HG03521 (cell line): ENCODE data around the gene IFT88.

Experiments used
- ATAC-seq: cut with Tn5 transposase; IDR thresholded peaks from one replicate; pipeline ENCODE4 v1.9.1; 2021; ENCODE audit warnings: mild to moderate bottlenecking, moderate library complexity; ENCODE audit not compliant: unreplicated experiment

The IFT88 gene

GRCh38 chr13:20565115-20565736 is 1.7 kb upstream of the IFT88 start:
- no peak for ATAC-seq

GRCh38 chr13:20566468-20566897 is 474 bp upstream of the IFT88 start:
- no peak for ATAC-seq

DNA sequence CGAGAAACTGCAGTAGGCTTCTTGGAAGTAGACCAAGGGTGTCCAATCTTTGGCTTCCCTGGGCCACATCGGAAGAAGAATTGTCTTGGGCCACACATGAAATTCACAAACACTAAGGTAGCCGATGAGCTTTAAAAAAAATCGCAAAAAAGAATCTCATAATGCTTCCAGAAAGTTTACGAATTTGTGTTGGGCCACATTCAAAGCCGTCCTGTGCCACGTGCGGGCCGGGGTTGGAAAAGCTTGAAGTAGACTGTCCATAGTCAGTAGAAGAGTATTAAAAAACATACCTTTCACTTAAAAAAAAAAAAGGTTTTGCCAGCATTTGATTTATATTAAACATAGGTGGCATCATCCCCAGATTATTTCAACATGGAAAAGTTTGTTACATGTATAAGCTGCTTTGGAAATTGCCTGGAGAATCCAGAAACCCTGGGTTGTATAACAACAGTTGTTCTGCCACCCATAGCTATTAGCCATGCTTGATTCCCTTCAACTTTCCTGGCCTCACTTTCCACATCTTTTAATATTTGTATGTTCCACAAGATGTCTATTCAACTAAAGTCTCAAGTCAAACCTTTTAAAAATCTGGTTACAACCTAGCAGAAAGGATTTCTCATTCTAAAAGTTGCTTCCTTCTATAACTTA is 1.0 kb downstream of the IFT88 start:
- no peak for ATAC-seq

DNA sequence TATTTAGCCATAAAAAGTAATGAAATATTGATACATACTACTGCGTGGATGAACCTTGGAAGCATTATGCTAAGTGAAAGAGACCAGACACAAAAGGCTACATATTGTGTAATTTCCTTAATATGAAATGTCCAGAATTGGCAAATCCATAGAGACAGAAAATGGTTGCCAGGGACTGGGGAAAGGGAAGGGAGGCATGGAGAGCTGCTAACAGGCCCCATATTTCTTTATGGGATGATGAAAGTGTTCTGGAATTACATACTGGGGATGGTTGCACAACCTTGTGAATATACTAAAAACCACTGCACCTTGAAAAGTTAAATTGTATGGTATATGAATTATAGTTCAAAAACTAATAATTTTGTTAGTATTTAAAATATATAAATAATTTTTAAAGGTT is 3.6 kb downstream of the IFT88 start:
- ATAC-seq = no peak

- no peak for ATAC-seq
These were observed 4.7 kb downstream of the IFT88 start for GRCh38 chr13:20571676-20572075.

- ATAC-seq = no peak
These were observed 6.2 kb downstream of the IFT88 start for GRCh38 chr13:20573186-20573585.

DNA sequence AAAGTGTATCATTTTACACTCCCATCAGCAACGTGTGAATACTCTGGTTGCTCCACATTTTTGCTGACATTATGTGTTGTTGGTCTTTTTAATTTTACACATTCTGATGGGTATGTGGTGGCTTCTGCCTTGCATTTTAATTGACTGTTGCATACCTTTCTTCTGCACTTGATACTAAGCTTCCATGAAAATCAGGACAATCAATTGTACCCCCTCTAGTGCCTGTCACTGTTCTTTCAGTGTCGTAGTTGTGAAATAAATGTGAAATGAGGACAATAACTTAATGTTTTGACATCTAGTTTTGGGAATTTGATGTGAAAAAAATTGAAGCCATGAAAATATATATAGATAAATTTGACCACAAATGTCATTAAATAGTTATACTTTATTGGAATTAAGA is 6.7 kb downstream of the IFT88 start:
- ATAC-seq = no peak

- no peak for ATAC-seq
These were observed 12.2 kb downstream of the IFT88 start for GRCh38 chr13:20579191-20579590.

- no peak for ATAC-seq
These were observed 13.3 kb downstream of the IFT88 start for GRCh38 chr13:20580257-20580656.

- ATAC-seq = no peak
These were observed 15.1 kb downstream of the IFT88 start for GRCh38 chr13:20582026-20582425.

- no peak for ATAC-seq
These were observed 16.9 kb downstream of the IFT88 start for GRCh38 chr13:20583803-20584293.

GRCh38 chr13:20585371-20585770 is 18.4 kb downstream of the IFT88 start:
- no peak for ATAC-seq

- ATAC-seq = no peak
These were observed 21.7 kb downstream of the IFT88 start for GRCh38 chr13:20588529-20589110.

DNA sequence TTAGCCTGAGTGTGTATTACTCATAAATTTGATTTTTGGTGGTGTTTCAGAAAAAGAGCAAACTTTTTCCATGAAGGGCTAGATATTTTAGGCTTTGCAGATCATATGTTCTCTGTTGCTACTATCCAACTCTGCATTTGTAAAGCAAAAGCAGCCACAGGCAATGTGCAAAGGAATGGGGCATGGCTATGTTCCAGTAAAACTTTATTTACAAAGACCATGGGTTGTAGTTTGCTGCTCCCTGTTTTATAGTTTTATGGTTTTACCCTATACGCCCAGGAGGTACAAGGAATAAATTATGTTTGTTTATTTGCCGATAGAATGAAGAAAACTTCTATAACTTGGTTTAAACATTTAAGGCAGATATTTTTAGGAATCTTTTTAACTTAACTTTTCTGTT is 23.6 kb downstream of the IFT88 start:
- no peak for ATAC-seq

DNA sequence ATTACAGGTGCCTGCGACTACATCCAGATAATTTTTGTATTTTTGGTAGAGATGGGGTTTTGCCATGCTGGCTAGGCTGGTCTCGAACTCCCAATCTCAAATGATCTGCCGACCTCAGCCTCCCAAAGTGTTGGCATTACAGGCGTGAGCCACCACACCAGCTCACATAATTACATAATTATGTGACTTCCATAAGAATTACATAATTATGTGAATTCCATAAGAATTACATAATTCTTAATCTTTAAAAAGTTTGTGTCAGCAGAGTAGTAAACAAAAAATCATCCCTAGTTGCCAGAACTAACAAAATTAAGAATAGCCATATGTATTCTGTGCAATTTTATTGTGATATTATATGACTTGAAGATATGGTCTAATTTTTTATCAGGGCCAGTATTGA is 25.6 kb downstream of the IFT88 start:
- ATAC-seq = no peak

- no peak for ATAC-seq
These were observed 27.3 kb downstream of the IFT88 start for GRCh38 chr13:20594280-20594679.

GRCh38 chr13:20607015-20607414 is 40.1 kb downstream of the IFT88 start:
- no peak for ATAC-seq

DNA sequence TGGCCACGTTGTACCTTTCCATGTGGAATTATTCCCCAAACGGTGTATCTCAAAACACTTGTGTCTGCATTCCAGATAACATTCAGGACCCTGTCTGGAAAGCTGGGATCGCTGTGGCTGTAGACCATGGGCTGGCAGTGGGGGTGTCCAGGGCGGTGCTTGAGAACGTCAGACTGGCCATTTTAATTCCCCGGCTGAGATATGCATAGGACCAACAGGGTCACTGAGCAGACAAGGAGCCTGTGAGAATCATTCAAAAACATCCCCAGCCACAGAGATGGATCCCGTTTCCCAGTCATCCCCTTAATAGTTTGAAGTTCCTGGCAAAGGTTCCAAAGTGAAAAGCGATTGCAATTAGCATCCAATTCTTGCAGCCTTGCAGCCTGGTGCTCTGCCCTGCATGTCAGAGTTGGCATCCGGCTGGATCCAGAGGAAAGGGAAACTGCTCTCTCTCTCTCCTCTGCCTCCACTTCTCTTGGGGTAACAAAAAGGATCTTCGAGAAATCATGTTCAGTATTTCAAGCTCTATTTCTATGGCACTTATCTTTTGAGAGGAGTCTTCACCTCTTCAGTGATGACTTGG is 41.6 kb downstream of the IFT88 start:
- ATAC-seq = no peak

DNA sequence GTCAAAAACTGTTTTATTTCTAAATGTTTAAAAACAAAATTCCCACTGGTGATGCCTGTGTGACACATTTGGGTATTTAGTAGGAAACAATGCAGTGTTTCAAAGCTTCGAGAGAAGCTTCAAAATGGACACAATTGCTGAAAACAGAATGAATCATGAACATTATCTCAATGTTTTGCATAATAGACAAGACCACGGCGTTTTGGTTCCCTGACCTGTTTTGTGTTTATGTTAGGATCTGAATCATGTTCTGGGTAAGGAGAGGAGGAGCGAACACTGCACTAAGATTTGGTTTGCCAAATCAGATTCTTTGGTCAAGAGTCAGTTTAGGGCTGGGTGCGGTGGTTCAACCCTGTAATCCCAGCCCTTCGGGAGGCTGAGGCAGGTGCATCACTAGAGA is 42.2 kb downstream of the IFT88 start:
- ATAC-seq = no peak

- ATAC-seq = no peak
These were observed 43.0 kb downstream of the IFT88 start for GRCh38 chr13:20610006-20610405.

DNA sequence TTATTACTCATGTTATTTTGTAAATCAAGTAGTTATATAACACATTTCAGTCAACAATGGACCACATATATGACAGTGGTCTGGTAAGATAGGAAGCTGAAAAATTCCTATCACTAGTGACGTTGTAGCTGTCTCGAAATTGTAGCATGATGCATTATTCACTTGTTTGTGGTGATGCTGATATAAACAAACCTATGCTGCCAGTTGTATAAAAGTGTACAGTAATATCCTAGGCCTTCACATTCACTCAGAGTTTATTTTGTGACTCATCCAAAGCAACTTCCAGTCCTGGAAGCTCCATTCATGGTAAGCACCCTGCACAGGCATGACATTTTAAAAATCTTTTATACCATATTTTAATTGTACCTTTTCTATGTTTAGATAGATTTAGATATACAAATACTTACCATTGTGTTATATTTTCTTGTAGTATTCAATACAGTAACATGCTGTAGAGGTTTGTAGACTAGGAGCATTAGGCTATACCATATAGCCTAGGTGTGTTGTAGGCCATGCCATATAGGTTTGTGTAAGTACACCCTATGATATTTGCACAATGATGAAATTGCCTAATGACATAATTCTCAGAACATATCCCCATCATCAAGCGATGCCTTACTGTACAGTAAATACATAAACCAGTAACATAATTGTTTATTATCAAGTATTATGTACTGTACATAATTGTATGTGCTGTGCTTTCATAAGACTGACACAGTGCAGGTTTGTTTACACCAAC is 49.3 kb downstream of the IFT88 start:
- no peak for ATAC-seq
